HG03521 (cell line): ENCODE results near the gene NXN.
"Not testable (repeated sequence)": the region's sequence is repeated elsewhere in the genome, so short reads cannot be mapped to it uniquely, and the experiment has no call there.

Experiments used
- ATAC-seq: cut with Tn5 transposase; IDR thresholded peaks from one replicate; pipeline ENCODE4 v1.9.1; 2021; ENCODE audit warnings: mild to moderate bottlenecking, moderate library complexity; ENCODE audit not compliant: unreplicated experiment

NXN gene

GRCh38 chr17:981292-981658 lies 1.7 kb upstream of the NXN start:
- no peak for ATAC-seq

- ATAC-seq = peak; percentile 36
Measured at GRCh38 chr17:980406-981291, 1.1 kb upstream of the NXN start.

GRCh38 chr17:979212-979538 lies 401 bp downstream of the NXN start:
- no peak for ATAC-seq

- ATAC-seq = no peak
Measured at GRCh38 chr17:978103-979093, 1.2 kb downstream of the NXN start.

GRCh38 chr17:977166-977565 lies 2.4 kb downstream of the NXN start:
- no peak for ATAC-seq

GRCh38 chr17:976312-976711 lies 3.3 kb downstream of the NXN start:
- ATAC-seq = no peak

GRCh38 chr17:975371-975915 lies 4.1 kb downstream of the NXN start:
- no peak for ATAC-seq

GRCh38 chr17:974778-975177 lies 4.8 kb downstream of the NXN start:
- not testable (repeated sequence) for ATAC-seq

GRCh38 chr17:973053-973452 lies 6.5 kb downstream of the NXN start:
- no peak for ATAC-seq

GRCh38 chr17:971861-972260 lies 7.7 kb downstream of the NXN start:
- ATAC-seq = not testable (repeated sequence)

- ATAC-seq = no peak
Measured at GRCh38 chr17:970364-970763, 9.2 kb downstream of the NXN start.

GRCh38 chr17:969811-970355 lies 9.7 kb downstream of the NXN start:
- no peak for ATAC-seq

GRCh38 chr17:968812-969730 lies 10.5 kb downstream of the NXN start:
- no peak for ATAC-seq

- no peak for ATAC-seq
Measured at GRCh38 chr17:967122-967521, 12.5 kb downstream of the NXN start.

GRCh38 chr17:965311-965989 lies 14.1 kb downstream of the NXN start:
- ATAC-seq = no peak

GRCh38 chr17:964876-965275 lies 14.7 kb downstream of the NXN start:
- no peak for ATAC-seq

- ATAC-seq = no peak
Measured at GRCh38 chr17:962670-963069, 16.9 kb downstream of the NXN start.

- no peak for ATAC-seq
Measured at GRCh38 chr17:962166-962565, 17.4 kb downstream of the NXN start.

GRCh38 chr17:958712-959451 lies 20.7 kb downstream of the NXN start:
- no peak for ATAC-seq
